Measurements from ENCODE around the gene TLCD2. TPM values are rescaled to one million over a fixed set of nuclear protein-coding genes. Genes with fewer than 3 reads are reported as not detected.

The TLCD2 gene
- total and polyA plus RNA-seq, 9 of the 15 experiments (the other 6 are each of a cell fraction or from before 2014, with no cell fraction given) = 0.10 to 0.89 (median 0.58) TPM

GRCh38 chr17:1743088-1743439 is 32.9 kb upstream of the TLCD2 start (continued):
- TF ChIP-seq ZHX1 (conservative IDR thresholded peaks at IDR 0.05; ENCODE audit: low read length) (no peak), C11orf30 (IDR thresholded peaks at IDR 0.05; ENCODE audit: low read depth) (no peak), NEUROD1 (IDR thresholded peaks at IDR 0.05; ENCODE audit: borderline replicate concordance, low read depth, low read length, partially characterized antibody) (no peak), ID3 (CRISPR knock-in tag; IDR thresholded peaks at IDR 0.05) (no peak), ID3 (tag; IDR thresholded peaks at IDR 0.05) (no peak), ZNF140 (CRISPR knock-in tag; IDR thresholded peaks at IDR 0.05) (no peak)

GRCh38 chr17:1742371-1743087 is 32.4 kb upstream of the TLCD2 start, which contains the start of gene SERPINF2:
Gene SERPINF2 (plus strand): TSS chr17:1742871. CDS start chr17:1744996, 2,125 bp downstream.
- intact Hi-C loops (cut with micrococcal nuclease) = no loop called here
- Histone ChIP-seq H3K9me1 (ENCODE audit: control insufficient read depth, insufficient read depth, low read length) (no peaks in the 10 kb centered on the region), H3K4me1 (replicated peaks in 1 of 2; ENCODE audit: control insufficient read depth in 2 of 2, insufficient read depth in 2 of 2, low read length in 2 of 2) (peaks cover 0 to 25% of the 10 kb centered on the region in 2 experiments; a peak in 2 of 5 replicates), H3K9ac (ENCODE audit: insufficient read depth in 1 of 2, low read depth in 2 of 2, low read length in 2 of 2) (0 out of 4 replicates have a peak within 1 kb of the TSS, but pooled peaks of 1 of the 2 experiments have one; percentile 17), H3K79me2 (ENCODE audit: control insufficient read depth, insufficient read depth, low read length) (no peaks in the 10 kb centered on the region), H3K4me3 (no peak within 1 kb of the TSS), H2AFZ (ENCODE audit: low read depth, low read length) (no peak within 1 kb of the TSS), H3K9me3 (replicated peaks; ENCODE audit: control insufficient read depth, insufficient read depth, low read depth, low read length) (no peaks in the 10 kb centered on the region), H3K36me3 (ENCODE audit: control insufficient read depth, insufficient read depth, low read length) (peaks cover 2% of the 10 kb centered on the region; the same call in 1 of the 3 replicates), H4K20me1 (replicated peaks; ENCODE audit: control insufficient read depth, insufficient read depth, low read length) (no peaks in the 10 kb centered on the region), H3K27ac (ENCODE audit: extremely low read depth, low read depth, low read length) (no peak within 1 kb of the TSS), H3K27me3 (ENCODE audit: control insufficient read depth in 2 of 2, insufficient read depth in 2 of 2, low read length in 2 of 2) (peaks cover 5 to 12% of the 10 kb centered on the region in 2 experiments; a peak in 4 of 5 replicates), H3K4me2 (ENCODE audit: insufficient read depth, low read length) (no peak within 1 kb of the TSS)
- ATAC-seq = no peak
- no peak for FAIRE-seq
- WGBS (ENCODE audit: insufficient coverage, low coverage, missing lambda C conversion rate) = 0% methylated on average over 7 of the region's 10 CpGs
- DNase-seq (ENCODE audit: extremely low read depth in 1 of 4, low spot score in 3 of 4) = no peak
- in situ Hi-C loops (cut with MboI) = no loop called here
- ChIA-PET POLR2A (interaction anchor here (0.9 kb wide), 1 partner anchor 10 kb away, joined by 3 read pairs; no protein-coding TSS in a partner anchor), CTCF (ENCODE audit: low intra/inter-chr PET ratio) (no interaction called here)
- no peak for TF ChIP-seq HOMEZ (CRISPR knock-in tag; IDR thresholded peaks at IDR 0.05)
- TF ChIP-seq CEBPZ (IDR thresholded peaks at IDR 0.05; ENCODE audit: borderline replicate concordance, low read depth, low read length) = no peak
- no peak for TF ChIP-seq ETV1 (tag; conservative IDR thresholded peaks at IDR 0.05; ENCODE audit: low read depth)
- no peak for TF ChIP-seq SMAD2 (IDR thresholded peaks at IDR 0.05; ENCODE audit: low read depth, low read length)
- BruUV-seq (replicated peaks) = no TSS peak
